ENCODE measurements around the gene P2RY14.

GRCh38 chr3:151281671-151282324 is 3.5 kb upstream of the P2RY14 start:
- TF ChIP-seq CTCF (IDR thresholded peaks at IDR 0.05; ENCODE audit: insufficient read depth, low read depth, low read length): no peak
- no peak for TF ChIP-seq EZH2 (IDR thresholded peaks at IDR 0.05; ENCODE audit: insufficient read depth, low read length)

Data from astrocyte (in vitro differentiated cells and primary cell).